Measurements from ENCODE around the gene MS4A14. TPM values are rescaled to one million over a fixed set of nuclear protein-coding genes. Genes with fewer than 3 reads are reported as not detected.

Gene MS4A14
- total RNA-seq, 1 experiment from 2014 or later, result not detected

DNA sequence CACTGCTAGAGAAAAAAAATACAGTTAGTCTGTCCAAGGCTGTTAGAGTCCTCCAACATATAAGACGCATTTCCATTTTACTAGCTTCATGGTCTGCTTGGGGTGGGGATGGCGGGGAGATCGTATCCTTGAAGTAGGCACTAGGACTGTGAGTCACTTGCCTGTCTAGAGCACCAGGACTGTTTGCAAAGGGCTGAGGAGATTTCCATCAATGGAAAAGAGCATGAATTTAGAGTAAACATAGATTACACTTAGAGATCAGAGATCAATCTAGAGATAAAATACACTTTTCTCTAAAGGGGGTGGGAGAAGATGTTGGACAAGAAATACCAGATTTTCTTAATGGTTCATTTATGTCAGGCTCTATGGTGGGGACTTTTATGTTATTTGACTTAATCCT, 19.7 kb upstream of the MS4A14 start:
- TF ChIP-seq ZFX (IDR thresholded peaks at IDR 0.05) (no peak), POLR2AphosphoS5 (IDR thresholded peaks at IDR 0.05; ENCODE audit: low read depth, low read length) (no peak), YY1 (IDR thresholded peaks at IDR 0.05; ENCODE audit: extremely low read depth, insufficient replicate concordance, low read depth, low read length) (no peak), CEBPB (IDR thresholded peaks at IDR 0.05; ENCODE audit: low read depth) (no peak), SRF (IDR thresholded peaks at IDR 0.05; ENCODE audit: low read depth) (no peak), JUND (IDR thresholded peaks at IDR 0.05) (no peak), EZH2 (IDR thresholded peaks at IDR 0.05) (no peak), RAD21 (IDR thresholded peaks at IDR 0.05; ENCODE audit: low read depth) (no peak), CBX3 (IDR thresholded peaks at IDR 0.05; ENCODE audit: low read depth) (no peak), POLR2A (IDR thresholded peaks at IDR 0.05; ENCODE audit: borderline replicate concordance, extremely low read depth, insufficient read depth, insufficient read length) (no peak), SIN3A (IDR thresholded peaks at IDR 0.05; ENCODE audit: low read depth) (no peak), ZNF274 (IDR thresholded peaks at IDR 0.05; ENCODE audit: low read depth, low read length) (no peak), ELF1 (IDR thresholded peaks at IDR 0.05; ENCODE audit: borderline replicate concordance, low read depth) (no peak), SP1 (IDR thresholded peaks at IDR 0.05; ENCODE audit: low read depth) (no peak), EZH2phosphoT487 (IDR thresholded peaks at IDR 0.05; ENCODE audit: borderline replicate concordance) (no peak)
- TF ChIP-seq, protein P1, sequence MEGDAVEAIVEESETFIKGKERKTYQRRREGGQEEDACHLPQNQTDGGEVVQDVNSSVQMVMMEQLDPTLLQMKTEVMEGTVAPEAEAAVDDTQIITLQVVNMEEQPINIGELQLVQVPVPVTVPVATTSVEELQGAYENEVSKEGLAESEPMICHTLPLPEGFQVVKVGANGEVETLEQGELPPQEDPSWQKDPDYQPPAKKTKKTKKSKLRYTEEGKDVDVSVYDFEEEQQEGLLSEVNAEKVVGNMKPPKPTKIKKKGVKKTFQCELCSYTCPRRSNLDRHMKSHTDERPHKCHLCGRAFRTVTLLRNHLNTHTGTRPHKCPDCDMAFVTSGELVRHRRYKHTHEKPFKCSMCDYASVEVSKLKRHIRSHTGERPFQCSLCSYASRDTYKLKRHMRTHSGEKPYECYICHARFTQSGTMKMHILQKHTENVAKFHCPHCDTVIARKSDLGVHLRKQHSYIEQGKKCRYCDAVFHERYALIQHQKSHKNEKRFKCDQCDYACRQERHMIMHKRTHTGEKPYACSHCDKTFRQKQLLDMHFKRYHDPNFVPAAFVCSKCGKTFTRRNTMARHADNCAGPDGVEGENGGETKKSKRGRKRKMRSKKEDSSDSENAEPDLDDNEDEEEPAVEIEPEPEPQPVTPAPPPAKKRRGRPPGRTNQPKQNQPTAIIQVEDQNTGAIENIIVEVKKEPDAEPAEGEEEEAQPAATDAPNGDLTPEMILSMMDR (IDR thresholded peaks at IDR 0.05 in 2 of 3, conservative IDR thresholded peaks at IDR 0.05 in 1 of 3; ENCODE audit: borderline replicate concordance in 1 of 3, insufficient read depth in 1 of 3, low read depth in 2 of 3, low read length in 2 of 3), result no peak
- TF ChIP-seq, protein P2, sequence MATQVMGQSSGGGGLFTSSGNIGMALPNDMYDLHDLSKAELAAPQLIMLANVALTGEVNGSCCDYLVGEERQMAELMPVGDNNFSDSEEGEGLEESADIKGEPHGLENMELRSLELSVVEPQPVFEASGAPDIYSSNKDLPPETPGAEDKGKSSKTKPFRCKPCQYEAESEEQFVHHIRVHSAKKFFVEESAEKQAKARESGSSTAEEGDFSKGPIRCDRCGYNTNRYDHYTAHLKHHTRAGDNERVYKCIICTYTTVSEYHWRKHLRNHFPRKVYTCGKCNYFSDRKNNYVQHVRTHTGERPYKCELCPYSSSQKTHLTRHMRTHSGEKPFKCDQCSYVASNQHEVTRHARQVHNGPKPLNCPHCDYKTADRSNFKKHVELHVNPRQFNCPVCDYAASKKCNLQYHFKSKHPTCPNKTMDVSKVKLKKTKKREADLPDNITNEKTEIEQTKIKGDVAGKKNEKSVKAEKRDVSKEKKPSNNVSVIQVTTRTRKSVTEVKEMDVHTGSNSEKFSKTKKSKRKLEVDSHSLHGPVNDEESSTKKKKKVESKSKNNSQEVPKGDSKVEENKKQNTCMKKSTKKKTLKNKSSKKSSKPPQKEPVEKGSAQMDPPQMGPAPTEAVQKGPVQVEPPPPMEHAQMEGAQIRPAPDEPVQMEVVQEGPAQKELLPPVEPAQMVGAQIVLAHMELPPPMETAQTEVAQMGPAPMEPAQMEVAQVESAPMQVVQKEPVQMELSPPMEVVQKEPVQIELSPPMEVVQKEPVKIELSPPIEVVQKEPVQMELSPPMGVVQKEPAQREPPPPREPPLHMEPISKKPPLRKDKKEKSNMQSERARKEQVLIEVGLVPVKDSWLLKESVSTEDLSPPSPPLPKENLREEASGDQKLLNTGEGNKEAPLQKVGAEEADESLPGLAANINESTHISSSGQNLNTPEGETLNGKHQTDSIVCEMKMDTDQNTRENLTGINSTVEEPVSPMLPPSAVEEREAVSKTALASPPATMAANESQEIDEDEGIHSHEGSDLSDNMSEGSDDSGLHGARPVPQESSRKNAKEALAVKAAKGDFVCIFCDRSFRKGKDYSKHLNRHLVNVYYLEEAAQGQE (IDR thresholded peaks at IDR 0.05; ENCODE audit: low read depth), result no peak
- TF ChIP-seq, protein P3, sequence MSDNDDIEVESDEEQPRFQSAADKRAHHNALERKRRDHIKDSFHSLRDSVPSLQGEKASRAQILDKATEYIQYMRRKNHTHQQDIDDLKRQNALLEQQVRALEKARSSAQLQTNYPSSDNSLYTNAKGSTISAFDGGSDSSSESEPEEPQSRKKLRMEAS (IDR thresholded peaks at IDR 0.05), result no peak
- TF ChIP-seq, protein P4, sequence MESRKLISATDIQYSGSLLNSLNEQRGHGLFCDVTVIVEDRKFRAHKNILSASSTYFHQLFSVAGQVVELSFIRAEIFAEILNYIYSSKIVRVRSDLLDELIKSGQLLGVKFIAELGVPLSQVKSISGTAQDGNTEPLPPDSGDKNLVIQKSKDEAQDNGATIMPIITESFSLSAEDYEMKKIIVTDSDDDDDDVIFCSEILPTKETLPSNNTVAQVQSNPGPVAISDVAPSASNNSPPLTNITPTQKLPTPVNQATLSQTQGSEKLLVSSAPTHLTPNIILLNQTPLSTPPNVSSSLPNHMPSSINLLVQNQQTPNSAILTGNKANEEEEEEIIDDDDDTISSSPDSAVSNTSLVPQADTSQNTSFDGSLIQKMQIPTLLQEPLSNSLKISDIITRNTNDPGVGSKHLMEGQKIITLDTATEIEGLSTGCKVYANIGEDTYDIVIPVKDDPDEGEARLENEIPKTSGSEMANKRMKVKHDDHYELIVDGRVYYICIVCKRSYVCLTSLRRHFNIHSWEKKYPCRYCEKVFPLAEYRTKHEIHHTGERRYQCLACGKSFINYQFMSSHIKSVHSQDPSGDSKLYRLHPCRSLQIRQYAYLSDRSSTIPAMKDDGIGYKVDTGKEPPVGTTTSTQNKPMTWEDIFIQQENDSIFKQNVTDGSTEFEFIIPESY (IDR thresholded peaks at IDR 0.05; ENCODE audit: extremely low read depth, insufficient replicate concordance, low read length), result no peak
- ChIA-PET CTCF (no interaction called here), POLR2A (no interaction called here), RAD21 (ENCODE audit: low non-redundant PET in 1 of 2, low total read pairs in 2 of 2, uncharacterized antibody in 2 of 2, unreplicated experiment in 2 of 2) (no interaction called here)
- Histone ChIP-seq H3K27ac (ENCODE audit: low read depth, low read length) (no peak overlapping the region), H3K9ac (ENCODE audit: low read length) (no peak overlapping the region), H3K79me2 (ENCODE audit: insufficient read depth, low read length) (no peaks in the 10 kb centered on the region), H3K9me3 (ENCODE audit: control insufficient read depth in 1 of 2, insufficient read depth in 1 of 2, low read depth in 1 of 2, low read length in 2 of 2) (no peaks in the 10 kb centered on the region), H3K36me3 (ENCODE audit: control insufficient read depth in 1 of 2, insufficient read depth in 2 of 2, low read length in 2 of 2) (no peaks in the 10 kb centered on the region), H3K27me3 (ENCODE audit: insufficient read depth, low read length) (no peaks in the 10 kb centered on the region), H3K9me2 (ENCODE audit: insufficient read depth) (no peaks in the 10 kb centered on the region), H2AFZ (ENCODE audit: low read depth, low read length, poor library complexity, severe bottlenecking) (no peak overlapping the region), H4K20me1 (ENCODE audit: insufficient read depth) (no peaks in the 10 kb centered on the region), H3K4me2 (ENCODE audit: low read length) (no peak overlapping the region), H3K4me3 (replicated peaks in 1 of 2; ENCODE audit: low read depth in 1 of 2, low read length in 2 of 2) (no peak overlapping the region), H3K4me1 (ENCODE audit: control insufficient read depth in 1 of 2, insufficient read depth in 2 of 2, low read length in 2 of 2) (no peaks in the 10 kb centered on the region)
- intact Hi-C loops (cut with micrococcal nuclease), result no loop called here
- no peak for DNase-seq (ENCODE audit: low read depth, low spot score)
- no peak for ATAC-seq
- no TSS peak for BruUV-seq (replicated peaks)
